HG03039 (cell line): Measurements from ENCODE around the gene CACNA2D2.
"Not testable (repeated sequence)": the region's sequence is repeated elsewhere in the genome, so short reads cannot be mapped to it uniquely, and the experiment has no call there.

Experiments used
- ATAC-seq: cut with Tn5 transposase; IDR thresholded peaks from one replicate; pipeline ENCODE4 v1.9.1; 2021; ENCODE audit warnings: mild to moderate bottlenecking, moderate library complexity; ENCODE audit not compliant: unreplicated experiment

Gene CACNA2D2

DNA sequence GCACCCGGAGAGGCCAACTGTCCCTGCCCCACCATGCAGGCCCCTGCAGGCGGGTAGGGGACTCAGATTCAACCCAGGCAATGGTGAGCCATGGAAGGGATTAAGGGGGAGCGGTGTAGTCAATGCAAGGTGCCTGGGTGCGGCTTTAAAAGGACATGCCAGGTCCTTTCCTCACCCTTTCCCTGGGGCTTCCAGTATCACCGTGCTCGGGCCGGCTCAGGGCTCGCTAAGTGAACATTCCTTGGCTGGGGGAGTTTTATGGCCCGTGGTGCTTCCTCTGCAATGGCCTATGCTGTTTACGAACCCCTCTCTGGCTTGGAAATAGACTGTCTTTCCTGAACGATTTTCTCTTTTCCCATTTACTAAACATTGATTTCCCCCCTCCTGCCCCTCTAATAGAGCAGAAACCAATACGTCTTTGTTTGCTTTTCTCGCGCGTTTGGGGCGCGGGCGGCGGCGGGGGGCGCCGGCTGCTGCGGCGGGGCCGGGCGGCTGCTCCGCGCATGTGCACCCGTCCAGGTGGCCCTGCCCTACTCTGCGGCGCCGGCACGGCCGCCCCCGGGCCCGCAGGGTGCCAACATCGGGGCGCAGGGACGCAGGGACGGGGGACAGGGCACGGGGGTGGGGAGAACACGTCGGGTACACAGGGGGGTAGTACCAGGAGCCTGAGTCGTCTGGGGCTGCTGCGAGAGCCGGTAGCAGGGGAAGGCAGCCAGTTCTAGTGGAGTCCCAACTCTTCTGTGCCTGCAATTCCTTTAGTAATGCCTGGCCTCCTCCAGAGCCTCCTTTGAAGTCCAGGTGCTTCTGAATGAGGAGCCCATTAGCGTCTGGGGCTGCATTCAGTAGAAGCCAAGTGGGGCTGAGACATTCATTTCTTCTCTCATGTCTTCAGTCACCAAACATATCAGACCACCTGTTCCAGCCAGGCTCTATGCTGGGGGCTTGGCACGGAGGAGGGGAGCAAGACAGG is 26.9 kb upstream of the CACNA2D2 start:
- no peak for ATAC-seq

DNA sequence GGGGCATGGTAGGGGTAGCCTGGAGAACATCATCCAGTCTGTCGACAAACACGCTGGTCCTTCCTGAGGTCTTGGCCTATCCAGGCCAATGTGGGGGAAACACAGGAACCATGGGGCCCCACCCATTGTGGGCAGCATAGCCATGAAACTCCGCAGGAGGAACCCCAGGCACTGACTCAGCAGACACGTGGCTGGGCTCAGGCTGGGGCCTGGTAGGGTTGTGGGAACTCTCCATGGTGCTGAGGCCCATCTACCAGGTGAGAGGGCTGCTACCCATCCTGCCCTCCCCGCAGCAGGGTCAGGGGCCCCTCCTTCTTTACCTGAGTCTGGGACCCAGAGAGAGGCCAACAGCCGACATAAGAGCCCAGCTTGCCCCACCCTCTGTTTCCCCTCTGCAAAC is 22.6 kb upstream of the CACNA2D2 start:
- ATAC-seq, result no peak

DNA sequence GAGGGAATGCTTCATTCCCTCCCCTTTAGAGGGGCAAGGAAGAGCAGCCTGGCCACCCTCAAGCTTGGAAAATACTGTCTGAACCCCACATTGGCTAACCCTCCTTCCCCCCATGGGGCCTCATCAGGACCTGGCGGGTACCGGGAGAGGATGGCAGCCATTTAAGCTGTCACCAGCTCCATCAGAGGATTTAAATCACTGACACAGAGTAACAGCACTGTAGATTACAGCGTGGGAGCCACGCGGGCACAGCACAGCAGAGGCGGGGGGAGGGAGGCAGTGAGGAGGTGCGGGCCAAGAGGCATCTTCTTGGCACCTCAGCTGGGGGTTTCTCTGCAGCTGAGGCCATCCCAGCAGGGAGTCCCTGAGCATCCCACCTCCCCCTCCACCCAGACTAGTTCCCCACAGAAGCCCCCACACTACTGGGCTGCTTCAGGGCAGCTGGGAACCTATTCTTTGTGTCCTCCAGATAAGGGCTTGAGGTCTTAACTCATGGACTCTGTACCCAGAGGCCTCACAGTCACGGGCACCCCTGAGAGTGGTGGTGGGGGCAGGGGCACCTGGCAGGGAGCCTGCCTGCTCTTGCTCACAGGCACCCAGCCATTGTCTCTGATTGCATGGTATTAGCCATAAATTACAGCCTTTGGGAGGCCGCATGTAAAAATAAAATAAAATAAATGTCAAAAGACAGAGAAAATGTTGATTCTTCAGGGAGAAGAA is 21.9 kb upstream of the CACNA2D2 start:
- no peak for ATAC-seq

DNA sequence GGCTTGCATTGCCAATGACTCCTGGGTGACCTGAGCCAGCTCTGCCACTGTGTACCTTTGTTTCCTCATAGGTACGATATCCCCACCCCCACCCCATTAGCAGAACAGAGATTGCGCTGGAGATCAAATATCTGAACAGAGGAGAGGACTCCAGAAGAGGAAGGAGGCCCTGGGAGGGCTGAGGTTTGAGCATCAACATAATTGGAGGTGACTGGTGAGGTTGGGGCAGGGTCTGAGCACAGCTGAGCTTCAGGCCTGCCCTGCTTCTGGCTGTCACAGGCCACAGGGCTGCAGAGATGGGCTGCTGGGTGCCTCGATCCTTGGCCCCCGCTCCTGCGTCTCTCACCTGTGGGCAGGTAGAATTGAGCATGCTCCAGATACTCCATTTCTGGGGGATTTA is 21.3 kb upstream of the CACNA2D2 start:
- no peak for ATAC-seq

DNA sequence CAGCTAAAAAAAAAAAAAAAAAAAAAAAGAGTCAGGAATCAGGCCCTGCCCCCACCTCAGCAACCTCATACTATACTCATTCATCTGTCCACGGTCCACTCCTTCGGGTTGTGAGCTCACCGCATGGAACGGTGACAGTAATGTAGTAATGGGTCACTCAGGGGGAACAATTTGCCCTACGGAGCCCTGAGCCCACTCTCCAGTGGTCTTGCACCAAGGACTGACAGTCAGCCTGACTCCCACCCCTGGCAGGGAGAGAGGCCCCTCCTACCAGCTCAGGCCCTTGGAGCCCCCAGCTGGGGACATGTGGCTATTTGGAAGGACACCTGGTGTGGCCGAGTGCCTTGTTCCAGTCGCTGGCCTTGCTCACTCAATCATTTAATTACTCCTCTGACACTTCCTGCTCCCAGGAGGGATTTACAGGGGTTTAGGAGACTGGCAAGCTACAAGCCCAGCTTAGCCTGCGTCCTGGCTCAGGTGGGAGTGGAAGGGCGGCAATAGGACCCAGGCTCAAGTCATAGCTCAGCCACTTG is 19.9 kb upstream of the CACNA2D2 start:
- ATAC-seq, result no peak

DNA sequence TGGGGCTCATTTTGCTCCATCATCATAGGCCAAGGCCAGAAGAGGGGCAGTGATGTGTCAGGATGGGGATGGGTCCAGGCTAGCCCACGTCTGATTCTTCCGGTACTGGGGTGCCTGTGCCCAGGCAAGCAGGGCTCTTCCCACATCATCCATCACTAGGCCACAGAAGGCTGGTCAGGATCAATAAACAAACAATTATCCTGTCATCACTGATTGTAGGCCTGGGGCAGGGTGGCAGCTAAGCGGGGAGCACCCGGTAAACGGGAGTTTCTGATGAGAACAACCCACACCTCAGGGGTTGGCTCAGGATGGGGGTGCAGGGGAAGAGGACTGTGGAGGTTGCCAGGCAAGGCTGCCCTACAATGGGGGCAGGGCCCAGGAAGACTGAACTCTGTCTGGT is 18.1 kb upstream of the CACNA2D2 start:
- no peak for ATAC-seq

DNA sequence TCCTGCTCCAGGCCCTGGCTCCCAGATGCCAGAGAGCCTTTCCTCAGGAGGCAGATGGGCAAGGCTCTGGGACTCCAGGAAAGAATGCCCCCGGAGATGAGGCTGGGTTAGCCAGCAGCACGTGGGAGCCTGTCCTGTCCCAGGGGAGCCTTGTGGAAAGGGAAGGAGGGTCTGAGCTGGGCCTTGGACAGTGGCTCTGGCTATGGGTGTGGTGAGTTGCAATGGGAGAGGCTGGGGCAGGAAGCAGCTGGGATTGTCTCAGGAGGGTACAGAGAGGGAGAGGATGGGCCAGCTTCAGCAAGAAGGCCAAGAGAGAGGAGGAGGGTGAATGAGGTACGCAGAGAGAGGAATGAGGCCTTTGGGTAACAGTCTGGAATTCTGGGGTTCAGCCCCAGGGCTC is 17.4 kb upstream of the CACNA2D2 start:
- ATAC-seq, result no peak

GRCh38 chr3:50519471-50520089 is 16.1 kb upstream of the CACNA2D2 start:
- no peak for ATAC-seq

GRCh38 chr3:50518436-50518835 is 15.0 kb upstream of the CACNA2D2 start:
- ATAC-seq, result no peak

GRCh38 chr3:50517721-50518206 is 14.3 kb upstream of the CACNA2D2 start:
- ATAC-seq, result no peak

DNA sequence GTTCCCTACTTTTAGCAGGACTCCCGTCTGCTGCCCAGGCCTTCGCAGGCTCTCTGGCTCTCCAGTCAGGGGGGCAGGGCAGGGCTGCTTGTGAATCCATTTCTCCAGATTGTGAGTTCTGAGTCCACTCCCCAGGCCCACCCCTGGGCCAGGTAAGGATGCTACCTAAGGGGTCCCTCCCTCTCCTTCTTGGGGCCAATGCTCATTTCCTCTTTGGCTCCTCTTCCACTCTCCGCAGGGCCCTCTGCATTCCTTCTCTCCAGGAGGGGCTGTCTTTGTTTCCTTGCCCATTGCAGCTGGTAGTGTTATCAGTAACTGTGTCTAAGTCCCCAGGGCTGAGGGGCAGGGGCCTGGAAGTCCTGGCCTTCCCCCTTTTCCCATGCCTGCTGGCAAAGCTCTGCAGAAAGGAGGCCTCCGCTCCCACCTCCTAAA is 13.0 kb upstream of the CACNA2D2 start:
- ATAC-seq, result no peak

DNA sequence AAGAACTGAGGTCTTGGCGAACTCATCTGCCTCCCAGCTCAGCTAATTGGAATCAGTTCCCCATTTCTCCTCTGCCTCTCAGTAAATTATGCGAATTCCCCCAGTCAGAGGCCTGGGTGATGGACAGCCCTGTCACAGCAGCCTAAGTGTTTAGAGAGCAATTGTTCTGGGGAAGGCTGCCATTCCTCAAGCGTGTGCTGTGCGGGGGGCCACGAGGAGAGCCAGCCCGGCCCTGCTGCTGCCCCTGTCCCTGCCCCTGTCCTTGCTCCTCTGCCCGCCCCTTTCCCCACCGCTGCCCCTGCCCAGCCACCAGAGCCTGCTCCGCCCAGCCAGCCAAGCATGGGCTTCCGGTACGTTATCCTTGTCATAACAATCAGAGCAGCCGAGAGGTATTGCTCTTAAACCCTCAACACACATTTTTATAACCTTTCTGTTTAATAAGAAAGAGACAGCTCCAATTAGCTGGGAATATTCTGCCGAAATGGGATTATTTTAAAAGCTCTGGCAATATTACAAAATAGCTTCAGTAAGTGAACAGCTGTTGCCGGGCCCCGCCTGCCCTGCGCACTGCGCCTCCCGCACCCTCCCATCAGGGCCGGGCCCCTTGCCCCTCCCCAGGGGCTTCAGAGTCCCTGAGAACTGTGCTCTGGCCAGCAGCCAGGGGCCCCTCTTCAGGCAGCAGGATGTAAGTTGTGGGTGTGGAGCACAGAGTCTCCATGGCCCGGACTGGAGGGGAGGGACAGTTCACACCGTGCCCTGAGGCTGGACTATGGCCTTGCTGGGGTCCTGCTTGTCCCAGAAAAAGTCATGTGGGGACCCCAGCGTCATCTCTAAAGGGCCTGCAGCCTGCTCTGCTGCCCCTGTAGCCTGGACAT is 12.4 kb upstream of the CACNA2D2 start:
- no peak for ATAC-seq

DNA sequence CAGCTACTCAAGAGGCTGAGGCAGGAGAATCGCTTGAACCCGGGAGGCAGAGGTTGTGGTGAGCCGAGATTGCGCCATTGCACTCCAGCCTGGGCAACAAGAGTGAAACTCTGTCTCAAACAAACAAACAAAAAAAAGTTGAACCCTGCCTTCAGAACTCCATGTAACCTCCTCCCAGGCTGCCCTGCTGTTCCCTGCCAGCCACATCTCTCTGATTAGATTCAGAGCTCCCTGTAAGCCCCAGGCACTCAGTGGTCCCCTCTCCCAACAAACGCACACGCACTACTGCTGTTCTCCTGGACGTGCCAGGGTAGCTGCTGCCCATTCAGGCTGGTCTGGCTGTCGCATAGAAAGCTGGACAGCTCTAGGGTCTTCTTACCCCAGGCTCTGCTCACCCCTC is 9.5 kb upstream of the CACNA2D2 start:
- ATAC-seq, result not testable (repeated sequence)

GRCh38 chr3:50512131-50512530 is 8.7 kb upstream of the CACNA2D2 start:
- no peak for ATAC-seq

GRCh38 chr3:50510325-50510724 is 6.9 kb upstream of the CACNA2D2 start:
- no peak for ATAC-seq

DNA sequence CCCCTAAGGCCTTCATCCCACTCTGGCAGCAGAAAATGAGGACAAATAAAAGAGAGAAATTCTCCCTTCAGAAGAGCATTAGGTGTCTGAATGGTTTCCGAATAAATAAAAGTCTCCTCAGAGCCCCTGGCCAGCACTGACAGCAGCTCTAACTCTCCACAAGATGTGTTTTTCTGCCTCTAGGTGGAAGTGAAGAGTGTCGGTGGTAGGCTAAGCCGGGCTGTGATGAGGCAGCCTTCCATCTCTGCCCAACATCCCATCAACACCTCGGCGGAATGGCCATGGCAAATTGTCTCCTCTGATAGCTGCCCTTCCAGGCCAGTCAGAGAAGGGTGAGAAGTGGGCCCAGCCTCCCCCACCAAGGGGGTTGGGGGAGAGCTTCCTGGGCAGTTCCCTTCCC is 6.3 kb upstream of the CACNA2D2 start:
- no peak for ATAC-seq

DNA sequence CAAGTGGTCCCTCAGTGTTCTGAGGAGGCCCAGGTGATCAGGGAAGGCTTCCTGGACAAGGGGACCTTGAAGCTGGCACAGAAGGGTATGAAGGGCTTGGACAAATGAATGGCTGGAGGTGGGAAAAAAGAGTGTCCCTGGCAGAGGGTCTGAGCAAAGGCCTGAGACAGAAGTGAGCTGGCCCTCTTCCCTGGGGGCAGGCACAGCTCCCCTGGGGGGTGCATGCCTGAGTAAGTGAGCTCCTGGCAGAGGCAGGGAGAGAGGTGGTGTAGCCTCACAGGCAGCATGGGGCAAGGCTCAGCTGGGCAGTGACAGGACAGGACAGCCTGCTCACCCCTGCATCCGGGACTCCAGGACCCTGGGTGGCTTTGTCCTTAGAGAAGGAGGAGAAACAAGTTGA is 5.4 kb upstream of the CACNA2D2 start:
- no peak for ATAC-seq

DNA sequence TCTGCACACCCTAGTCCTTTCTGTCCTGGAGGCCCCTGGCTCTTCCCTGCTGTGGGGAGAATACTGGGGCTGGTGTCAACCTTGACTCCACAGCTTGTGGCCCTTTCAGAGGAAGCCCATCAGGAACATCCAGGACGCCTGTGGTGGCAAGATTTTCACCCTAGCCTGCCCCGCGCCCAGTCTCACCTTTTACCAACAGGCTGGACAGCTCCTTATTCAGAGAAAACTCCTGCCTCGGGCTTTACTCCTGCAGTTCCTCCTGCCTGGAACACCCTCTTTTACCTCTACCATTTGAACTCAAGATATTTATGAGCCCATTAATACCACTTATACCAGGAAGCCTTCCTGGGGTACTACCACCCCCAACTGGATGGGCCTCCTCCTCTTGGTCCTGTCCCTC is 2.7 kb upstream of the CACNA2D2 start:
- no peak for ATAC-seq

DNA sequence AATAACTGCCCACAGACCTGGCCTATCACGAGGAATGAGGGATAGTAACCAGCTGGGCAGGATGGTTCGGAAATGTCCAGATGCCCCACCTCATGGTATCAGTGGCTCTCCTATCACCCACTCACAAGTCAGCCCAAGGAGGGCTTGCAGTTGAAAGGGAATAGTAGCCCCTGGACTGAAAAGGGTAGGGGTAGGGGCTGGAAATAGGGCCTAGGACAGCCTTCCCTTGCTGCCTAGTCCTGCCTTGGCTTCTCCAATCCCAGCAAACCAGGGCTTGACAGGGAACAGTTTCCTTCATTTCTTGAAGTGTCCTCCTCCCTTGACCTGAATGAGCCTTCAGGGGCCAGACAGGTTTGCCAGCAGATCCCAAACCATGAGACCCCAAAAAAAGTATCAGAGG is 1.2 kb upstream of the CACNA2D2 start:
- no peak for ATAC-seq
